Measurements from ENCODE around the gene HLA-DOB.
"Not testable (repeated sequence)": the region's sequence is repeated elsewhere in the genome, so short reads cannot be mapped to it uniquely, and the experiment has no call there.

The HLA-DOB gene

DNA sequence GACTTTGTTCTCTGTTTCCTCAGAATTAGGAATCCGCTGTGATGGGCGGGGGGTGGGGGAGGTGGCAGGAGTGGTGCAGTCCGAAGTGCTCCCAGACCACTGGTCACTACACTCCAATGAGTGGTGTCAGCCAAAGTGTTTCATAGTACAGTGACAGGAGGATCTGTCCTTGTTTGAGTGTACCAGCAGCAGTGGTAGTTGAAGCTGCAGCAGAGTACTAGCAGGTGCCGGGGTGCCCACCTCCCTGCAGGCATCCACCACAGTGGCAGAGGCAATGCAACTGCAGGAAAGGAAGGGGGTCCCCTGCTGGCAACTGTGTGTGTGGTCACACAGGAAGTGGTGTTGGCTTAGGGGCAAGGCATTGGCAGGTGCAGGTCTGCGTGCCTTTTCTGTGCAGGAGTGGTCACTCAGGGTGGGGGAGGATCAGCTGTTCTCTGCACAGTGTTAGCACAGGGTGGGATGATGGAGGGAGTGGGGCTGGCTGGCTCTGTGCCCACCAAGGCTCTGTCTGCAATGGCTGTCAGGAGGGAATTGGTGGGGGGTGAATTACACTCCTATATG lies 9.7 kb downstream of the HLA-DOB start:
- DNase-seq (ENCODE audit: low read depth), result no peak

DNA sequence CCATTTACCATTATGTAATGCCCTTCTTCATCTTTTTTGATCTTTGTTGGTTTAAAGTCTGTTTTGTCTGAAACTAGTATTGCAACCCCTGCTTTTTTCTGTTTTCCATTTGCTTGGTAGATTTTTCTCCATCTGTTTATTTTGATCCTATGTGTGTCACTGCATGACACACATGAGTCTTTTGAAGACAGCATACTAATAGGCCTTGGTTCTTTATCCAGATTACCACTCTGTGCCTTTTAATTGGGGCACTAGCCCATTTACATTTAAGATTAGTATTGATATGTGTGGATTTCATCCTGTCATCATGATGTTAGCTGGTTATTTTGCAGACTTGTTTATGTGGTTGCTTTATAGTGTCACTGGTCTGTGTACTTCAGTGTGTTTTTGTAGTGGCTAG lies 11.4 kb downstream of the HLA-DOB start:
- not testable (repeated sequence) for DNase-seq (ENCODE audit: low read depth)

DNA sequence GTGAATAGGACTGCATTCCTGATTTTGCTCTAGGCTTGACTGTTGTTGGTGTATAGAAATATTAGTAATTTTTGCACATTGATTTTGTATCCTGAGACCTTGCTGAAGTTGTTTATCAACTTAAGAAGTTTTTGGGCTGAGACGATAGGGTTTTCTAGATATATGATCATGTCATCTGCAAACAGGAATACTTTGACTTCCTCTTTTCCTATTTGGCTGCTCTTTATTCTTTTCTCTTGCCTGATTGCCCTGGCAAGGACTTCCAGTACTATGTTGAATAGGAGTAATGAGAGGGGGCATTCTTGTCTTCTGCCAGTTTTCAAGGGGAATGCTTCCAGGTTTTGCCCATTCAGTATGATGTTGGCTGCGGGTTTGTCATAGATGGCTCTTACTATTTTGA lies 13.4 kb downstream of the HLA-DOB start:
- DNase-seq (ENCODE audit: low read depth), result no peak

- no peak for DNase-seq (ENCODE audit: low read depth)
Observed at GRCh38 chr6:32799740-32800139, 17.1 kb downstream of the HLA-DOB start.

GRCh38 chr6:32799168-32799567 lies 17.6 kb downstream of the HLA-DOB start:
- DNase-seq (ENCODE audit: low read depth), result no peak

DNA sequence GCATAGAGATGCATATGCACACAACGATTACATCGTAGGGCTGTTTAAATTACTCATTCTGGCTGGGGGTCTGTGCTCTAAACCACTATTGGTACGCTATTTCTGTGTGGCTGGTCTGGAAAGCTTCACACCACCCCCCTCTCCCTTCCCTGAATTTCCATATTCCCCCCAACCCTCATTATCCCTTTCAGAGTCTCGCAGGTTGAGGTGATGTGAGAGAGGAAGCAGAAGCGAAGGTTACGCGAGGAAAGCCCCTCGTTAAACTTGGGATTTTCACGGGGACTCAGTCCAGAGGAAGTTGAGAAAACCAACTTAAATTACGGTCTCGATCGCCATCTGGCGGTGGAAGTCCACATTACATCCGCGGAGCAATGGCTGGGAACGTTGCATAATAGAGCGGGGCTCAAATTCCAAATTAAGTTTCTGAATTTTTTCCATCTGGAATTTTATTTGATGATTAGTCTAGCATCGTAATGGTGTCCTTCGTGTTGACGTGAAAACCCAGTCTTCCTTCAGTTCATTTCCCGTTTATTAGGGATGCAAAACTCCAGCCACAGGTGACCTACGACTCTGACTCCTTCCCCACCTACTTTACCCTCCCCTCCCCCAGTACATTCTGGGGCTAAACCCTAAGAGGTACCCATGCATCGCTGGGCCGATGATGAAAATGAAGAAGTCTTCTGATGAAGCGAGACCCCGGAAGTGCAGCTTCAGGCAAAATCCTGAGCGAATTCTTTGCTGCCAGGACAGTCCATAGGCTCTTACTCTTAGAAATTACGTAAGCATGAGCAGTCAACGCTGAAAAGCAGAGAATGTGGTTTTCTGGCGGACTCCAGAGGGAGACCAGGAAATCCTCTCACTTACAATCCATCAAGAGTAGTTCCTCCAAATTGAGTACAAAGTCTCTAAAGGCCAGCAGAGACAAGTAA lies 19.7 kb downstream of the HLA-DOB start:
- peak; percentile 70 for DNase-seq (ENCODE audit: low read depth)

DNA sequence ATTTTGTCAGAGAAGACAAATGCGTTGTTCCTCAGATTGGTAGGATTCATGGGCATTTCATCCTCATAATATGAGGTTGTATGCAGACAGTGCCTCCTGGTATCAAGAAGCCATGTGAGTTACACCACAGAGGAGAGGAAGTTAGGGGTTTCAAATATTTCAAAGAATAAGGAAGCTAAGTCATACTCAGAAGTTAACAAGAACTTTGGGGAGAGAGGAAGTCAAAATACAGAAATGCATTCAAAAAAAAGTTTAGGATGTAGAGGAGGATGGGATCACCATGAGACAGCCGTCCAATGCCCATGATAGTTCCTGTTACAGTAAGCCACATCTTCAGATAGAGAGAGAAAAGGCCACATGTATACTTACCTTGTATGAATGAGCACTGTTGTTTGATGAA lies 22.3 kb downstream of the HLA-DOB start:
- DNase-seq (ENCODE audit: low read depth), result no peak

DNA sequence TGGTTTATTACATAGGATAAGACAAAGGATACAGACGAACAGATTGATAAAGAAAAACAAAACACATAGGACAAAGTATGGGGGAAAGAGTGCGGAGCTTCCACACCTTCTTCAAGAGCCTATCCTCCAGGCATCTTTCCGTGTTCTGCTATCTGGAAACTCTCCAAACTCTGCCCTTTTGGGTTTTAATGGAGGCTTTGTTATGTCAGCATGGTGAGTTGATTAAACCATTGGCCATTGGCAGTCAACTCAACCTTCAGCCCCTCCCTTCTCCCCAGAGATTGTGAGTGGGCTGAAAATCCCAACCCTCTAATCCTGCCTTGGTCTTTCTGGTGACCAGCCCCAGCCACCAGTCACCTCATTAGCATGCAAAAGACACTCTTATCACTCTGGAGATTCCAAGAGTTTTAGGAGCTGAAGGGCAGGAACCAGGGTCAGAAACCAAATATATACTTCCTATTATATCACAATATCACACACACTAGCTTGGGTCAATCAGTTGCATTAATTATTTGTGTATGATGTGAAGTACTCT lies 23.8 kb downstream of the HLA-DOB start:
- no peak for DNase-seq (ENCODE audit: low read depth)

- no peak for DNase-seq (ENCODE audit: low read depth)
Observed at GRCh38 chr6:32790306-32790705, 26.5 kb downstream of the HLA-DOB start.

DNA sequence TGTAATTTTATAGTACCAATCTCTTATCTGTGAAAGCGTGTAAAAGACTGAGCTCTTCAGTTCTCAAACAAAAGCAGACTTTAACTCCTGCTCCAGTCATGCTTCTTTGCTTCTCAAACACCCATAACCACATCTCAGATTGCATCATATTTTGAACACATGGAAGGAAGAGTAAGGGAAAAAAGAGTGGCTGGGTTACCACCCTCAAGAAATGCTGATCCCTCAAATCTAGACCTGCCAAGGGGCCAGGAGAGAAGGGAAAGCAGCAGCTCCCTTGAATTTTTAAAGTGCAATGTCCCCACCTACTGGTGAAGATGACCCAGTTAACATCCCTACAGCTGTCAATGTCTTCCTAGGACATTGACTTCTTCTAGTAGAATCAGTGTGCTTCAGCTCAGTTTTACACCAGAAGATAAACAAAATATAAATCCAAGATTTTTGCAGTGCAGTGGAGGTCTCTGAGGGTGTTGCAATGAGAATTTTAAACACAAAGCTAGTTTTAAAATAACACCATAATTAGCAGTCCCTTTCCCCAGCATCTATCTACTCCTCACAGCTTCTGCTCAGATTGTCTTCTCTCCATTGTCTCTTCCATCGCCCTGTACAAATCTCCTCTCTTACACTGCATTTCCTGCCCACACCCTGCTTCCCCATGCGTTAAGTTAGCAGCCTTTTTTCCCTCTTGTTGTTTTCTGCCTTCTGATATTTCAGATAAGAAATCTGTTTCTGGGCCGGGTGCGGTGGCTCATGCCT lies 30.8 kb downstream of the HLA-DOB start:
- DNase-seq (ENCODE audit: low read depth), result peak; percentile 17

GRCh38 chr6:32782923-32783322 lies 33.9 kb downstream of the HLA-DOB start:
- DNase-seq (ENCODE audit: low read depth), result not testable (repeated sequence)

DNA sequence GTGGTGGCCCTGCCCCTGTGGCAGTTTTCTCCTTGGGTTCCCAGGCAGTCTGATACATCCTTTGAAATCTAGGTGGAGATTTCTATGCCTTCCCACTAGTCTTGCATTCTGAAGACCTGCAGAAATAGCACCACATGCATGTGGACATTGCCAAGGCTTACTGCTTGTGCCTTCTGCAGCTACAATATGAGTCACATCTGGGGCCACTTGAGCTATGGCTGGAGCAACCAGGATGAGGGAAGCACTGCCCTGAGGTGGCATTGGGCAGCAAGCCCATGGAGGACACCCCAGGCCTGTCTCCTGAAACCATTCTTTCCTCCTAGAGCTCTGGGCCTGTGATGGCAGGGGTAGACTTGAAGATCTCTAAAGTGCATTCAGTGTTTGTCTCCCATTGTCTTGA lies 37.8 kb downstream of the HLA-DOB start:
- no peak for DNase-seq (ENCODE audit: low read depth)

DNA sequence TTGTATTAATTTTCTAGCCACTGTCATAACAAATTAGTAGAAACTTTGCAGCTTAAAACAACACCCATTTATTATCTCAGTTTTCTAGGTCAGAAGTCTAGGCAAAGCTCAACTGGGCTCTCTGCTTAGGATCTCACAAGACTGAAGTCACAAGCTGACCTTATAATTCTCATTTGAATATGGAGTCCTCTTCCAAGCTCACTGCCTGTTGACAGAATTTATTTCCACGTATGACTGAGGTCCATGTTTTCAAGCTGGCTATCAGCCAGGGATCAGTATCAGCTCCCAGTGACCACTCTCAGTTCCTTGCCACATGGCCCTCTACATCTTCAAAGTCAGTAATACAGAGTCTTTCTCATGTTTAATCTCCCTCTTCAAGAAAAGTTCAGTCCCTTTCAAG lies 41.7 kb downstream of the HLA-DOB start:
- DNase-seq (ENCODE audit: low read depth), result no peak

DNA sequence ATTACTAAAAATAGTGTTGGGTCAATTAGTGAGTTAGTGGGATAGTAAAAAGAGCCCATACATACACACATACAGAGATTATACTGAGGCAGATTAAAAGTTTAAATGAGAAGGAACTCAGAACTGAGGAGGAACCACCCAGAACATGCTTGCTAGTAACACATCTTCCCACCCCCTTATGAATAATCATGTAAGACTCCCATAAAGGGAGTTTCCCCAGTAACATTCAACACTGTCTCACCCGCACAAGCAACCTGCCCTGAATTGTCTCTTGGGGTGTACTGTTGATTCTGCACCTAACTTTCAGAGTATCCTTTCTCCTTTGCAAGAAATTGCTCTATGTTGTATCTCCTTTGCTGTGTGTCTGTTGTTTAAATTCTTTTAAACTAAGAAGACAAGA lies 42.4 kb downstream of the HLA-DOB start:
- no peak for DNase-seq (ENCODE audit: low read depth)

DNA sequence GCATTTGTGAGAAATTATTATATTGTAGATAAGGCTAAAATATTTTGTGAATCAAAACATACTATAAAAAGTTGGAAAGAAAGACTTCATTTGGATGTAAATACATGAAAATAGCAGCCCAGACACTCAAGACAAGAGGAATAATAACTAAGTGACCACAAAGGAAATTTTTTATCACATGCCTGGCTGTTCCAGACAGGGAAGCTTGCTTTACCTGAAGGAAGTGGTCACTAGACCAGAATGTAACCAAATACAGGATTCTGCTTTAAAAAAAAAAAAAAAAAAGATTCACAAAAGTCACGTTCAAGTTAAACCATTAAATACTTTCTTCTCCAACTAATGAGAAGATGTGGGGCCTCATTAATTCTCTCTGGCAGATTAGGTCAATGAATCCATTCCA lies 44.1 kb downstream of the HLA-DOB start:
- no peak for DNase-seq (ENCODE audit: low read depth)

DNA sequence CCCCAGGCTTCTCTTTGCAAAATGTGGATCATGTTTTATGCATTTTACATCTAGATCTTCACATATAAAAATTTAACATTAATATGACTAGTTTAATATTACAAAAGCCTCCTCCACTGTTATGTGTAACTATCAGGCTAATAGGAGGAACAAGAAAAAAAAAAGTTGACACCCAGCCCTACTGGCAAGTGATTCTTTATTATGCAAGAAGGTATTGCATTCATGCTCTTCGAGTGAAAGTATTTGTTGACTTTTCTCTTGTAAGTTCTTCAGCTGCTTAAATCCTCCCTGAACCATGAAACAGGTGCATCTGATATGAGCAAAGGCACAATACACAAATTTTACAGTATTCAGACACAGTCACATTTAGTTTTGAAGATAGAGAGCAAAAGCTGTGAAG lies 52.8 kb downstream of the HLA-DOB start:
- no peak for DNase-seq (ENCODE audit: low read depth)

DNA sequence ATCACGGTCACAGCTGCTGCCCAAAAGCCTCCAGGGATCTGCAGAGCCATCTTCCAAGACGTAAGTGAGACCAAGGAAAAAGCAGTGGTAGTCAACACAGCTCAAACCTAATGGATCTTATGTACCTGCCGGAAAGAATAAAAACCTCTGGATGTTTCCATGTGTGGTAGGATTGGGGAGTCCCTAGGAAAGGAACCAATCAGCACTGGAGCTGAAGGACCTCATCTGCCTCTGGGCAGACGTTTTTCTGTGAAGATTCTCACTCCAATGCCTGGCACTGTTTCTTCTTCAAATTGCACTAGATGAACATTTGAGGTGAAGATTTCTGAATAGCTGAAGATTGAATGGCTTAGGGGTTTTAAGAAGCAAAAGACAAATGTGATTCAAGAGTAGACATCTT lies 53.4 kb downstream of the HLA-DOB start, which contains the start of gene HLA-DQB2:
TSS of gene HLA-DQB2 (minus strand) at position 112 of the 400 bp plus-strand sequence. CDS start at position 50, 62 bp downstream.
- no peak for DNase-seq (ENCODE audit: low read depth)

Data from activated T-cell treated with anti-CD3 and anti-CD28 coated beads for 24 hours (primary cell).